Activated T-cell treated with anti-CD3 and anti-CD28 coated beads, Interleukin-2, amount 50 U/mL, for 4 hours (primary cell): ENCODE results near the gene GGNBP2. TPM values are rescaled to one million over a fixed set of nuclear protein-coding genes. Genes with fewer than 3 reads are reported as not detected.
A peak's percentile ranks its signal among the peaks of the same experiment; 100 is the strongest.

Experiments used
- ATAC-seq, 2 donors: fragments of 200-7000 bp; cut with Tn5 transposase; one replicate each; pipeline ENCODE4 v1.10.0; 2021
- DNase-seq: peaks from one replicate; pipeline ENCODE4 v3.0.0-alpha.2; 2020
- H3K27me3 Mint-ChIP-seq: one replicate; pipeline ENCODE4 v1.8.0; 2021; ENCODE audit warnings: low read depth, mixed read lengths
- H3K36me3 Mint-ChIP-seq: one replicate; pipeline ENCODE4 v1.8.0; 2022; ENCODE audit warnings: mixed read lengths; ENCODE audit not compliant: insufficient read depth
- H3K4me1 Mint-ChIP-seq: one replicate; pipeline ENCODE4 v1.8.0; 2021; ENCODE audit warnings: low read depth, mixed read lengths
- H3K4me3 Mint-ChIP-seq: one replicate; pipeline ENCODE4 v1.8.0; 2021; ENCODE audit warnings: mild to moderate bottlenecking, moderate library complexity, mixed read lengths
- H3K9me3 Mint-ChIP-seq: one replicate; pipeline ENCODE4 v1.8.0; 2021; ENCODE audit warnings: mixed read lengths
- total RNA-seq, 3 donors: library from RNA; stranded (reverse); gene quantifications; one replicate each; pipeline ENCODE4 v1.2.1, GENCODE V29; 2021

The GGNBP2 gene
- total RNA-seq, 3 donors from 2014 or later = 49.7 to 59.0 (median 51.5) TPM

- H3K9me3 Mint-ChIP-seq = no peaks in the 10 kb centered on the region
- no peaks in the 10 kb centered on the region for H3K27me3 Mint-ChIP-seq
- peaks cover 9% of the 10 kb centered on the region for H3K36me3 Mint-ChIP-seq
- DNase-seq (no peak), ATAC-seq (no peak)
- H3K4me3 Mint-ChIP-seq = no peak overlapping the region
- H3K4me1 Mint-ChIP-seq = peaks cover 4% of the 10 kb centered on the region
These were observed 66.8 kb downstream of the GGNBP2 start for GRCh38 chr17:36611345-36612072.

GRCh38 chr17:36612323-36612722 lies 67.6 kb downstream of the GGNBP2 start:
- H3K4me1 Mint-ChIP-seq = peaks cover 4% of the 10 kb centered on the region
- ATAC-seq = no peak
- no peaks in the 10 kb centered on the region for H3K27me3 Mint-ChIP-seq
- H3K4me3 Mint-ChIP-seq = no peak overlapping the region
- H3K9me3 Mint-ChIP-seq = no peaks in the 10 kb centered on the region
- peaks cover 9% of the 10 kb centered on the region for H3K36me3 Mint-ChIP-seq
- DNase-seq = no peak

GRCh38 chr17:36613155-36613554 lies 68.4 kb downstream of the GGNBP2 start:
- no peak for ATAC-seq
- peaks cover 5% of the 10 kb centered on the region for H3K36me3 Mint-ChIP-seq
- H3K4me3 Mint-ChIP-seq = no peak overlapping the region
- H3K9me3 Mint-ChIP-seq = no peaks in the 10 kb centered on the region
- DNase-seq = no peak
- no peaks in the 10 kb centered on the region for H3K4me1 Mint-ChIP-seq
- peaks cover 3% of the 10 kb centered on the region for H3K27me3 Mint-ChIP-seq

- H3K27me3 Mint-ChIP-seq = peaks cover 3% of the 10 kb centered on the region
- ATAC-seq (no peak), DNase-seq (no peak)
- H3K9me3 Mint-ChIP-seq = no peaks in the 10 kb centered on the region
- no peaks in the 10 kb centered on the region for H3K4me1 Mint-ChIP-seq
- H3K4me3 Mint-ChIP-seq = no peak overlapping the region
- peaks cover 3% of the 10 kb centered on the region for H3K36me3 Mint-ChIP-seq
These were observed 69.4 kb downstream of the GGNBP2 start for GRCh38 chr17:36614081-36614480.

DNA sequence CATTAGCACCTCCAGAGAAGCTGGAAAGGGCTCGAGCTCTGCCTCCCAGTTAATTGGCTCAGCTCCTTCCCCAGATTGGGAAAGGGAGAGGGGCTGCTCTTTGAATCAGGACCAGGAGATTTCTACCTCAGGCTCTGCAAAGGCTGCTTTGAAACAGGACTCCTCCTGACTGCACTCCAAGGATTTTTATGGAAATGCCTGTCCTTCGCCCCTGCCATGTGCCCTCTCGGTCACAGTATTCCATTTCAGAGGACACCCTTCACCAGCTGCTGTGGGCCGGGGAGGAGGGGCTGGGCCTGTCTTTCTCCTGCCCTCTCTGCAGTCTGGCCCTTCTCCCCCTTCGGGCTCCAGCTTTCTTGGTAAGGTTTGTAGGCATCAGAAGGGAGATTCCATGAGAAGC lies 70.2 kb downstream of the GGNBP2 start:
- no peak overlapping the region for H3K4me3 Mint-ChIP-seq
- H3K4me1 Mint-ChIP-seq = no peaks in the 10 kb centered on the region
- H3K27me3 Mint-ChIP-seq = peaks cover 3% of the 10 kb centered on the region
- ATAC-seq (no peak), DNase-seq (no peak)
- H3K9me3 Mint-ChIP-seq = no peaks in the 10 kb centered on the region
- H3K36me3 Mint-ChIP-seq = peaks cover 3% of the 10 kb centered on the region

GRCh38 chr17:36616061-36617029 lies 71.6 kb downstream of the GGNBP2 start:
- DNase-seq = no peak
- Mint-ChIP-seq H3K4me3 (no peak overlapping the region), H3K4me1 (no peaks in the 10 kb centered on the region), H3K27me3 (peaks cover 3% of the 10 kb centered on the region), H3K9me3 (no peaks in the 10 kb centered on the region), H3K36me3 (peaks cover 3% of the 10 kb centered on the region)
- ATAC-seq = no peak

DNA sequence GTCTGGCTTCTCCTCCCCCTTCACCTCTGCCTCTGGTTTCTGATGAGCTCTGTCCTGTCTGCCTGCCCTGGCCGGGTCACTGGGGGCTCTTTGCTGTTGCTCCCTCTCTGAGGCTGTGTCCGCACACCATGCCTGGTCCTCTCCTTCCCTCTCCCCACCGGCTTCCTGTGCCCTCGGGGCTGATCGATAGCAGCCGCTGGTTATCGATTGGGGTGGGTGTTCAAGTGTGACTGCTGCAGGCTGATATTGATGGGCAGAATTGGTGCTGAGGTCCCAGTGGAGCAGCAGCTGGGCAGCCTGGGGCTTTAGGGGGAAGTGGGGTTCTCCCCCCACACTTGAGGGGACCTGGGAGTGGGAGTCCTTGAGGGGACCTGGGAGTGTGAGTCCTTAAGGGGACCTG lies 73.1 kb downstream of the GGNBP2 start:
- H3K36me3 Mint-ChIP-seq = no peaks in the 10 kb centered on the region
- H3K4me3 Mint-ChIP-seq = no peak overlapping the region
- H3K9me3 Mint-ChIP-seq = no peaks in the 10 kb centered on the region
- DNase-seq = no peak
- no peak for ATAC-seq
- H3K4me1 Mint-ChIP-seq = no peaks in the 10 kb centered on the region
- peaks cover 3% of the 10 kb centered on the region for H3K27me3 Mint-ChIP-seq

GRCh38 chr17:36623281-36623680 lies 78.6 kb downstream of the GGNBP2 start:
- ATAC-seq (no peak), DNase-seq (no peak)
- Mint-ChIP-seq H3K4me1 (no peaks in the 10 kb centered on the region), H3K4me3 (no peak overlapping the region), H3K27me3 (no peaks in the 10 kb centered on the region), H3K36me3 (no peaks in the 10 kb centered on the region), H3K9me3 (no peaks in the 10 kb centered on the region)

GRCh38 chr17:36625188-36625587 lies 80.5 kb downstream of the GGNBP2 start:
- Mint-ChIP-seq H3K4me3 (no peak overlapping the region), H3K4me1 (no peaks in the 10 kb centered on the region), H3K9me3 (no peaks in the 10 kb centered on the region), H3K27me3 (no peaks in the 10 kb centered on the region), H3K36me3 (no peaks in the 10 kb centered on the region)
- ATAC-seq (no peak), DNase-seq (no peak)

- Mint-ChIP-seq H3K4me1 (no peaks in the 10 kb centered on the region), H3K9me3 (no peaks in the 10 kb centered on the region), H3K36me3 (no peaks in the 10 kb centered on the region), H3K4me3 (no peak overlapping the region), H3K27me3 (peaks cover 4% of the 10 kb centered on the region)
- DNase-seq (no peak), ATAC-seq (no peak)
These were observed 82.4 kb downstream of the GGNBP2 start for GRCh38 chr17:36627101-36627500.

DNA sequence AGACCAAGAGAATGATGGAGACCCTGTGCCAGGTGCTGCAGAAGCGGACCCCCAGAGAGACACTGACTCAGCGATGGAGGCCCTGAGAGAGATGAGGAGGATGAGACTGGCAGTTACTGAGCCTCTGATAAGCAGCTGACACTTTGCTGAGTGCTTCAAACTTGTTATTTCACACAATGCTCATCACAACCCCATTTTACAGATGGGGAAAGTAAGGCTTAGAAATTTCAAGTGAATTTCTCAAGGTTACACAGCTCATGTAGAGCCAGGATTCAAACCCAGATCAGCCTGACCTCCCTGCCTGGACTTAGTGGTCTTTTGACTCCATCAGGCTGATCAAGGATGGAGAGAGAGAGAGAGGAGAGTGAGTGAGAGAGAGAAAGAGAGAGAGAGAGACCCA lies 83.9 kb downstream of the GGNBP2 start:
- H3K27me3 Mint-ChIP-seq = peaks cover 4% of the 10 kb centered on the region
- no peak overlapping the region for H3K4me3 Mint-ChIP-seq
- no peak for DNase-seq
- no peaks in the 10 kb centered on the region for H3K36me3 Mint-ChIP-seq
- ATAC-seq = no peak
- H3K9me3 Mint-ChIP-seq = no peaks in the 10 kb centered on the region
- no peaks in the 10 kb centered on the region for H3K4me1 Mint-ChIP-seq

GRCh38 chr17:36629252-36629847 lies 84.6 kb downstream of the GGNBP2 start:
- ATAC-seq = peak; percentile 90 to 92
- Mint-ChIP-seq H3K4me1 (no peaks in the 10 kb centered on the region), H3K4me3 (no peak overlapping the region), H3K9me3 (no peaks in the 10 kb centered on the region), H3K27me3 (peaks cover 8% of the 10 kb centered on the region), H3K36me3 (no peaks in the 10 kb centered on the region)
- peak; percentile 79 for DNase-seq

DNA sequence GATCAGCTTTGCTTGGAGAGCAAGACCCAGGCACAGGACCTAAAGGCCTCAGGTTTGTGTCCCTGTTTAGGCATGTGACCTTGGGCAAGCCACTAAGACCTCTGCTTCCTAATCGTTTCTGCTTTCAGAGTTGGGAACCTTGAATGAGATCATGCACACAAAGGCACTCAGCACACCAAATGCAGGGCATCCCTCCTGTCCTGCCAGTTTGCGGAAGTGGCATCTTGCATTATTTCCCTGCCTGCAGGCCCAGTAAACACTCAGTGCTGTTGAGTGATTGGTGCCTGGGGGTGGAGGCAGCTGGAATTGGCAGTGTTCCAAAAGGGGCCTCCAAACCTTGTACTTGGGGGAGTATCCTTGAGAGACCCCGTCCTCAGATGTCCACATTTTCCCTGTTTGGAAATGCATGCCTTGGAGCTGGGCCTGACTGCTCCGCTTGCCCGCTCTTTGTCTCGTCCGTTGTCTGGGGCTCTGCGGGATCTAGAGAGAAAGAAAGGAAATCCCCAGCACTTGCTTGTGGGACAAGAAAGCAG lies 85.3 kb downstream of the GGNBP2 start:
- Mint-ChIP-seq H3K9me3 (no peaks in the 10 kb centered on the region), H3K4me3 (no peak overlapping the region), H3K27me3 (peaks cover 11% of the 10 kb centered on the region), H3K4me1 (no peaks in the 10 kb centered on the region), H3K36me3 (no peaks in the 10 kb centered on the region)
- ATAC-seq (no peak), DNase-seq (no peak)

GRCh38 chr17:36631022-36631421 lies 86.3 kb downstream of the GGNBP2 start:
- DNase-seq = no peak
- Mint-ChIP-seq H3K4me3 (no peak overlapping the region), H3K27me3 (peaks cover 13% of the 10 kb centered on the region), H3K9me3 (no peaks in the 10 kb centered on the region), H3K4me1 (no peaks in the 10 kb centered on the region), H3K36me3 (no peaks in the 10 kb centered on the region)
- no peak for ATAC-seq
